ENCODE results near the gene WDR90. TPM values are rescaled to one million over a fixed set of nuclear protein-coding genes. Genes with fewer than 3 reads are reported as not detected.

Gene WDR90
- total RNA-seq, 1 donor from 2014 or later = 21.2 TPM

DNA sequence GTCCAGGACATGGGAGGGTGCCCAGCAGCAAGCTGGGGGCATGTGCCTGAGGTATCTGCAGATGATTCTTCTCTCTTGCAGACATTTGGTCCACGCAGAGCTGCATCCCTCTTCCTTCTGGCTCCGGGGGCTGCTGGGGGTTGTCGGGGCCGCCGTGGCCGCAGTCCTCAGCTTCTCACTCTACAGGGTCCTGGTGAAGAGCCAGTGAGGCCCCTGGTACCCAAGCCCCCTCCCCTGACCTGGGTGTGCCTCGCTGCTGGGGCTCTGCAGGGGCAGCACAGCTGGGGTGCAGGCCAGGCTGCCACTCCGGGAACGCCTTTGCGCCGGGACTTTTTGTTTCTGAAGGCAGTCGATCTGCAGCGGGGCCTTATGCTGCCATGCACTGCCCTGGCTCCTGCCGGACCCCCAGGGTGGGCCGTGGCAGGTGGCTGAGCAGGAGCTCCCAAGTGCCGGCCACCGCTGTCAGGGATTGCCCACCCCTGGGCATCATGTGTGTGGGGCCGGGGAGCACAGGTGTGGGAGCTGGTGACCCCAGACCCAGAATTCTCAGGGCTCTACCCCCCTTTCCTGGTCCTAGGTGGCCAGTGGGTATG is 24.3 kb downstream of the WDR90 start:
- no peak for TF ChIP-seq EZH2 (IDR thresholded peaks at IDR 0.05; ENCODE audit: insufficient read depth, low read length)
- TF ChIP-seq, protein P1, sequence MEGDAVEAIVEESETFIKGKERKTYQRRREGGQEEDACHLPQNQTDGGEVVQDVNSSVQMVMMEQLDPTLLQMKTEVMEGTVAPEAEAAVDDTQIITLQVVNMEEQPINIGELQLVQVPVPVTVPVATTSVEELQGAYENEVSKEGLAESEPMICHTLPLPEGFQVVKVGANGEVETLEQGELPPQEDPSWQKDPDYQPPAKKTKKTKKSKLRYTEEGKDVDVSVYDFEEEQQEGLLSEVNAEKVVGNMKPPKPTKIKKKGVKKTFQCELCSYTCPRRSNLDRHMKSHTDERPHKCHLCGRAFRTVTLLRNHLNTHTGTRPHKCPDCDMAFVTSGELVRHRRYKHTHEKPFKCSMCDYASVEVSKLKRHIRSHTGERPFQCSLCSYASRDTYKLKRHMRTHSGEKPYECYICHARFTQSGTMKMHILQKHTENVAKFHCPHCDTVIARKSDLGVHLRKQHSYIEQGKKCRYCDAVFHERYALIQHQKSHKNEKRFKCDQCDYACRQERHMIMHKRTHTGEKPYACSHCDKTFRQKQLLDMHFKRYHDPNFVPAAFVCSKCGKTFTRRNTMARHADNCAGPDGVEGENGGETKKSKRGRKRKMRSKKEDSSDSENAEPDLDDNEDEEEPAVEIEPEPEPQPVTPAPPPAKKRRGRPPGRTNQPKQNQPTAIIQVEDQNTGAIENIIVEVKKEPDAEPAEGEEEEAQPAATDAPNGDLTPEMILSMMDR (IDR thresholded peaks at IDR 0.05; ENCODE audit: insufficient read depth, low read depth, low read length) = no peak
- no peak overlapping the region for H3K27ac ChIP-seq (ENCODE audit: low read depth, low read length)
- H3K4me3 Mint-ChIP-seq (ENCODE audit: unreplicated experiment) = no peak overlapping the region
- peaks cover 59% of the 10 kb centered on the region for H4K20me1 ChIP-seq (ENCODE audit: insufficient read depth, low read length)
- peaks cover 2% of the 10 kb centered on the region for H3K36me3 Mint-ChIP-seq (ENCODE audit: low read depth, unreplicated experiment)
- no peak overlapping the region for H3K9ac ChIP-seq (ENCODE audit: low read length)
- no peaks in the 10 kb centered on the region for H3K9me3 Mint-ChIP-seq (ENCODE audit: unreplicated experiment)
- no peak overlapping the region for H2AFZ ChIP-seq (ENCODE audit: low read depth, low read length)
- H3K79me2 ChIP-seq (ENCODE audit: insufficient read depth, low read length) = peaks cover 29% of the 10 kb centered on the region
- H3K36me3 ChIP-seq (ENCODE audit: insufficient read depth, low read length) = no peaks in the 10 kb centered on the region
- no peaks in the 10 kb centered on the region for H3K27me3 Mint-ChIP-seq (ENCODE audit: low read depth, unreplicated experiment)
- H3K4me2 ChIP-seq (ENCODE audit: low read length) = no peak overlapping the region
- H3K27ac Mint-ChIP-seq (ENCODE audit: unreplicated experiment) = no peak overlapping the region
- FAIRE-seq (no peak), DNase-seq (ENCODE audit: low read depth) (no peak)
- no peaks in the 10 kb centered on the region for H3K27me3 ChIP-seq (ENCODE audit: insufficient read depth, low read length)
- H3K4me1 ChIP-seq (ENCODE audit: insufficient read depth, low read length) = peaks cover 11% of the 10 kb centered on the region
- no peaks in the 10 kb centered on the region for H3K9me3 ChIP-seq (ENCODE audit: insufficient read depth, low read depth, low read length)
- no peak overlapping the region for H3K4me3 ChIP-seq (ENCODE audit: insufficient read depth, low read depth, low read length)
- peaks cover 2% of the 10 kb centered on the region for H3K4me1 Mint-ChIP-seq (ENCODE audit: low read depth, unreplicated experiment)

DNA sequence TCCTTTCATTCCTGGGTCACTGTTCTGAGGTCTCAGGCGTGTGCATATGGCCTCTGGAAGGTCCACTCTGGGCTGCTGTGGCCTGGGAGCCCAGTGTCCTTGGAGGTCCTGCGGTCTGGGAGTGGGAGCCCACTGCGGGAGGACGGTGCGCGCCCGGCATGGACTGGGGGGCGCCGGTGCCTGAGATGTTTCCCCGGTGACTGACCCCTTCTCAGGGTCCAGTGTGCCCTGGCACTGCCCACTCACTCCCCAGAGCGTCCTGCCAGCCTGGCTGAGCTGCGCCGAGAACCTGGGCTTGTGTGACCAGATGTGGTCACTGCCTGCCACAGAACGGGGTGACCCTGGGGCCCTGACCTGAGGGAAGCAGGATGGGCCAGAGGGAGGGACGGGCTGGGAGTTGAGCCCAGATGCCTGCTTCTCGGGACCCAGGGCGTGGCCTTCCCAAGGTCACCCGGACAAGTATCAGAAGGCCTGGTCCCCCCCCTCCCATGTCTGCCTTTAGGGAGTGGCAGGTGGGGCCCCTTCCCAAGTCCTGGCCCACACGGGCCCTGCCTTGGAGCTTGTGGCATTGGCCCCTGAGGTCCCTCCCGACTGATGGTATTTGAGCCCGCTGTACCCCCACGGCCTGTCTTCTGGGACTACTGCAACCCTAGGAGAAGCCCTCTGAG is 25.2 kb downstream of the WDR90 start:
- Histone ChIP-seq H3K9me3 (ENCODE audit: insufficient read depth, low read depth, low read length) (no peaks in the 10 kb centered on the region), H3K36me3 (ENCODE audit: insufficient read depth, low read length) (no peaks in the 10 kb centered on the region), H3K4me3 (ENCODE audit: insufficient read depth, low read depth, low read length) (no peak overlapping the region), H2AFZ (ENCODE audit: low read depth, low read length) (no peak overlapping the region), H3K79me2 (ENCODE audit: insufficient read depth, low read length) (peaks cover 20% of the 10 kb centered on the region), H3K27ac (ENCODE audit: low read depth, low read length) (no peak overlapping the region), H3K4me1 (ENCODE audit: insufficient read depth, low read length) (peaks cover 7% of the 10 kb centered on the region), H3K27me3 (ENCODE audit: insufficient read depth, low read length) (no peaks in the 10 kb centered on the region), H3K9ac (ENCODE audit: low read length) (no peak overlapping the region), H3K4me2 (ENCODE audit: low read length) (no peak overlapping the region), H4K20me1 (ENCODE audit: insufficient read depth, low read length) (peaks cover 53% of the 10 kb centered on the region)
- FAIRE-seq = no peak
- H3K27me3 Mint-ChIP-seq (ENCODE audit: low read depth, unreplicated experiment) = no peaks in the 10 kb centered on the region
- peaks cover 2% of the 10 kb centered on the region for H3K36me3 Mint-ChIP-seq (ENCODE audit: low read depth, unreplicated experiment)
- no peak for DNase-seq (ENCODE audit: low read depth)
- H3K9me3 Mint-ChIP-seq (ENCODE audit: unreplicated experiment) = no peaks in the 10 kb centered on the region
- H3K27ac Mint-ChIP-seq (ENCODE audit: unreplicated experiment) = no peak overlapping the region
- H3K4me3 Mint-ChIP-seq (ENCODE audit: unreplicated experiment) = no peak overlapping the region
- peaks cover 2% of the 10 kb centered on the region for H3K4me1 Mint-ChIP-seq (ENCODE audit: low read depth, unreplicated experiment)
- TF ChIP-seq, protein P1 (IDR thresholded peaks at IDR 0.05; ENCODE audit: insufficient read depth, low read depth, low read length) = no peak
- no peak for TF ChIP-seq EZH2 (IDR thresholded peaks at IDR 0.05; ENCODE audit: insufficient read depth, low read length)
